HG03045 (cell line): ENCODE results near the gene SIN3A.
"Not testable (repeated sequence)": the region's sequence is repeated elsewhere in the genome, so short reads cannot be mapped to it uniquely, and the experiment has no call there.

ENCODE experiments used
- ATAC-seq: cut with Tn5 transposase; IDR thresholded peaks from one replicate; pipeline ENCODE4 v1.9.1; 2021; ENCODE audit warnings: mild to moderate bottlenecking, moderate library complexity; ENCODE audit not compliant: unreplicated experiment

The SIN3A gene

GRCh38 chr15:75450307-75451201 is 936 bp downstream of the SIN3A start:
- peak; percentile 24 for ATAC-seq

GRCh38 chr15:75449585-75450306 is 1.7 kb downstream of the SIN3A start:
- no peak for ATAC-seq

DNA sequence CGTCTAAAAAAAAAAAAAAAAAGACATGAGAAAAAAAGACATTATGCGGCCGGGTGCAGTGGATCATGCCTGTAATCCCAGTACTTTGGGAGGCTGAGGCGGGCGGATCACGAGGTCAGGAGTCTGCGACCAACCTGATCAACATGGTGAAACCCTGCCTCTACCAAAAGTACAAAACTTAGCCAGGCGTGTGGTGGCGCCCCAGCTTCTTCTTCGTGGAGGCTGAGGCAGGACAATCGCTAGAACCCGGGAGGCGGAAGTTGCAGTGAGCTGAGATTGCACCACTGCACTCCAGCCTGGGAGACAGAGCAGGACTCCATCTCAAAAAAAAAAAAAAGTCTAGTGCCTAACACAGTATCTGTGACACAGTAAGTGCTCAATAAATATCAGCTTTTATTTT is 3.3 kb downstream of the SIN3A start:
- not testable (repeated sequence) for ATAC-seq

DNA sequence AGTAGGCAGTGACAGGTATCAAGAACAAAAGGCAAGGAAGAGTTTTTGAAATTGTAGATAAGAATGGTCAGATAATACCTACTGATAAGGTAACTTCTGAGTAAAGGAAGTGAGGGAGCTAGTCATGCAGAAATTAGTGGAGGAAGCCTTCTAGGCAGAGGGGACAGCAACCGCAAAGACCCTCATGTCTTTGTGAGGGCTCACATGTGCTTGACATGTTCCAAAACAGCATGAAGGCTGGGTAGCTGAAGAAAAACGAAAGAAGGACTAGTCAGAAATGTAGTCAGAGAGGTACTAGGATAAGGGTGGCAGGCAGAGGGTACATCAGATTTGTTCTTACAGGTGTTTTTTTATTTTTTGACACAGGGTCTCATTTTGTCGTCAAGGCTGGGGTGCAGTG is 5.3 kb downstream of the SIN3A start:
- no peak for ATAC-seq

DNA sequence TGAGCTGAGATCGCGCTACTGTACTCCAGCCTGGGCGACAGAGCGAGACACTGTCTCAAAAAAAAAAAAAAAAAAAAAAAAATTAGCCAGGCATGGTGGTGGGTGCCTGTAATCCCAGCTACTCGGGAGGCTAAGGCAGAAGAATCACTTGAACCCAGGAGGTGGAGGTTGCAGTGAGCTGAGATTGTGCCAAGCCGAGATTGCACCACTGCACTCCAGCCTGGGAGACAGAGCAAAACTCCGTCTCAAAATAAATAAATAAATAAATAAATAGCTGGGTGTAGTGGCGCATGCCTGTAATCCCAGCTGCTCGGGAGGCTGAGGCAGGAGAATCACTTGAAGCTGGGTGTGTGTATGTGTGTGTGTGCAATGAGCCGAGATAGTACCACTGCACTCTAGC is 6.2 kb downstream of the SIN3A start:
- not testable (repeated sequence) for ATAC-seq

DNA sequence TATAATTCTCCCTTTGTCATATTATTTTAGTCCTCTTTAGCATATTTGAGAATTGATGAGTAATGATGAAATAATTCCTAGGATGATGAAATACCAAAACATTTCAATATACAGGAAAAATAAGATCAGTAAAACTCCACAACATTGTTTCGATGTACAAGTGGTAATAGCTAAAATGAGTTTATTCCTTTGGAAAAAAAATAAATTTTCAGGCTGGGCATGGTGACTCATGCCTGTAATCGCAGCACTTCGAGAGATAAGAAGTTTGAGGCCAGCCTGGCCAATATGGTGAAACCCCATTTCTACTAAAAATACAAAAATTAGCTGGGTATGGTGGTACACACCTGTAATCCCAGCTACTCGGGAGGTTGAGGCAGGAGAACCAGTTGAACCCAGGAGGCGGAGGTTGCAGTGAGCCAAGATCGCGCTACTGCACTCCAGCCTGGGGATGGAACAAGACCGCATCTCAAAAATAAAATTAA is 7.5 kb downstream of the SIN3A start:
- not testable (repeated sequence) for ATAC-seq

DNA sequence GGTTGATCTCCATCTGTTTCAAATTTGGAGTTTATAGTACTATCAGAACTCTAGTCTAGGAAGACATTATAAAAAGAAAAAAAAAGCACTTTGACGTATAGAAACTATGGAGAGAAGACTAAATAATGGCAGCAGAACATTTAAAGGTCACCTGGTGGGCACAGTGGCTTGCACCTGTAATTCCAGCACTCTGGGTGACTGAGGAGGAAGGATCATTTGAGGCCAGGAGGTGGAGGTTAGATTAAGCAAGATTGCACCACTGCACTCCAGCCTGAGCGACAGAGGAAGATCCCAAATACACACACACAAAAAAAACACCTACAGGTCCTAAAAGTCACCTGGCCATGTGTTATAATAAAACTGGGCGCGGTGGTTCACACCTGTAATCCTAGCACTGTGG is 13.8 kb downstream of the SIN3A start:
- no peak for ATAC-seq

DNA sequence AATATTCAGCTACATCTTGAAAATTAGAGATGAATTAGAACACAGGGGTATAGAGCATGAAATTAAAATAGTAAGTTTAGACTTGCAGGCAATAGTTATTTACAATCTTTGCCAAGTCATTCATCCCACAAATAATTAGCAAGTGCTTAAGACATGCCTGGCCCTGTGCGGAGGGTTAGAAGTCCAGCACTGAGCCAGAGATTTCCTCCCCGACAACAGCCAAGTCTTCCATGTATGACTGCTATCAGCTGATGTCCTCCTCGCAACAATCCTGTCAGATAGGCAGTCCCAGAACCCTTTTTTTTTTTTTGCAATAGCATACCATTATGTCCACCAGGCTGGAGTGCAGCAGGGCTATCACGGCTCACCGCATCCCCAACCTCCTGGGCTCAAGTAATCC is 14.6 kb downstream of the SIN3A start:
- no peak for ATAC-seq

- ATAC-seq: no peak
Measured at GRCh38 chr15:75431682-75432081, 19.8 kb downstream of the SIN3A start.

DNA sequence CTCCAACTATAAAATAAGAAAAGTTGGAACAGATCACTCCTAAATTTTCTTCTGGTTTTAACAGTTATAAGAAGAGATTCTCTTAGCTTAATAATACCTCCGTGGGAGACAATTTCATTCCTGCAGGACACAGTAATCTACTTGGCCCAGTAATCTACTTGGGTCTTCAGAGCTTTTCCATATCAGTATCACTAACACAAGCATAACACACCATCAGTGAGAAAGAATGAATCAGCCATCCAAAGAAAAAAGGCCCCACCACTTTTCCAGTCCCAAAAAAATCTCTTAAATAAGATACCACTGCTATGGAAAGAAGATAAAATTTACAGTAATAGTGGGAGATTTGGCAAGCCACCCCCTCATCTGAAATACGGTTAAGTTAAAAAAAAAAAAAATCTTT is 20.2 kb downstream of the SIN3A start:
- no peak for ATAC-seq

GRCh38 chr15:75430259-75430658 is 21.2 kb downstream of the SIN3A start:
- no peak for ATAC-seq

DNA sequence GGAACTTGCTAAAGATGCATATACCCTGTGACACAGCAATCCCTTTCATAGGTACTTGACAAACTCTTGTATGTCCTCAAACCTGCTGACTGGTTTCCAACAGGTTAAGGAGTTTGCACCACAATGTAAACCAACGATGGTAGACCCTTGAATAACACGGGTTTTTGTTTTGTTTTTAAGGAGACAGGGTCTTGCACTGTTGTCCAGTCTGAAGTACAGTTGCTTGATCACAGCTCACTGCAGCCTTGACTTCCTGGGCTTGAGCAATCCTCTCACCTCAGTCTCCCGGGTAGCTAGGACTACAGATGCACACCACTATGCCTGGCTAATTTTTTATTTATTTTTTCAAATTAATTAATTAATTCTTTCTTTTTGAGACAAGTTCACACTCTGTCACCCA is 23.3 kb downstream of the SIN3A start:
- no peak for ATAC-seq

GRCh38 chr15:75425966-75426500 is 25.5 kb downstream of the SIN3A start:
- no peak for ATAC-seq

GRCh38 chr15:75422554-75422953 is 28.9 kb downstream of the SIN3A start:
- no peak for ATAC-seq

DNA sequence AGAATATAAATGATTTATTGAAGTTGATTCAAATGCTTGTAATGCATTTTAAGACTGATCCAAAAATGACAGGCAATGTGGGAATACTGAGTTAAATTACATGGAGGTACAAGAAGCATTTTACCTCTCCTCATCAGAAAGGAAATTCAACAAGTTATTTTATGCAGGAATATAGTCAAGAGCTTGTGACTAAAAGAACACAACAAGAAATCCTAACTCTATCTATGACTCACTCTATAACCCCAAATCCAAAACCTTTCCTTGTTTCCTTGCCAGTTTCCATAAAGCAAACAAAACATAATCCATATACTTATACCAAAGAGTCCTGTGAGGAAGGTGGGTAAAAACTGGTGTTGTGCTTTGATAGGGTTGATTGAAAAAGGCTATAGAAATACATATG is 30.8 kb downstream of the SIN3A start:
- no peak for ATAC-seq

DNA sequence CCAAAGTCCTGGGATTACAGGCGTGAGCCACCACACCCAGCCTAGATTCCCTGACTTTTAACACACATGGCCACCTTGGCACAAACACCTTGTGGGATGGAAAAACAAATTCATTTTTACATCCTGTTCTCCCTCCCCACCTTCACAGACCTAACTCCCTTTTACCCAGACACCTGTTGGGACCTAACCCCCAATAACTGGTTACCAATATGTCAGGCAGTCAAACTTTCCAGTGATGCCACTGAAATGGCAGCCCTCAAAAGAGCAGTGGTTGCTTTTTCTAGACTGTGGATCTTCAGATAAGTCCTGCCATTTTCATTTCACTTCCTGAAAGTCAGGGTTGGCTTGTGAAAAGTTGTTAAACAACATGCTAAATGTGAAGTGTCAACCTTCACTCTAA is 34.9 kb downstream of the SIN3A start:
- ATAC-seq: no peak

DNA sequence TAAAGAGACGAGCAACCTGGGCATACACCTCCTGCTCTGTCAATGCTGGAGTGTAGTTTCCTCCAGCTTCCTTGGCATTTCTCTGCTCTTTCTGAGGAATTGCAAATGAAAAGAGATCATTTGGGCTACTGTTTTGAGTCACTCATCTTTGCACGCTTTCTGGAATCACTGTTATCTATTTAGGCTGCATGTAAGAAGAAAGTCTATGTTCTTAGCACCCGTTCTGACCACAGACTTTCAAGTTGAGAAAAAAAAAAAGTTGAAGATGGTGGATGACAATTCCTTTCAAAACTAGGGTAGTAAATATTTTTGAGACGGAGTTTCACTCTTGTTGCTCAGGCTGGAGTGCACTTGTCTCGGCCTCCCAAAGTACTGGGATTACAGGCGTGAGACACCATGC is 41.3 kb downstream of the SIN3A start:
- ATAC-seq: no peak

GRCh38 chr15:75407083-75407482 is 44.4 kb downstream of the SIN3A start:
- ATAC-seq: no peak

GRCh38 chr15:75403892-75404291 is 47.6 kb downstream of the SIN3A start:
- no peak for ATAC-seq

- no peak for ATAC-seq
Measured at GRCh38 chr15:75397494-75397893, 54.0 kb downstream of the SIN3A start.

GRCh38 chr15:75389791-75390382 is 61.6 kb downstream of the SIN3A start:
- ATAC-seq: no peak
